B cell (primary cell): Measurements from ENCODE around the gene LMX1B. TPM values are rescaled to one million over a fixed set of nuclear protein-coding genes. Genes with fewer than 3 reads are reported as not detected.

Experiments used
- ATAC-seq: fragments of 200-7000 bp; cut with Tn5 transposase; one replicate; pipeline ENCODE4 v1.10.0; 2021; ENCODE audit warnings: low read depth, mild to moderate bottlenecking, moderate number of reproducible peaks, moderate library complexity
- CTCF ChIA-PET: fragments of 350-600 bp; sonication (Branson Sonifier 250); formaldehyde crosslinking; loops from one replicate; lab custom pipeline; 2021; ENCODE audit warnings: antibody characterized with exemption, inconsistent platforms; lab: Charles Lee
- POLR2A ChIA-PET: fragments of 350-600 bp; sonication (Branson Sonifier 250); formaldehyde crosslinking; loops from one replicate; lab custom pipeline; 2021; ENCODE audit warnings: antibody characterized with exemption; lab: Charles Lee
- DNase-seq: peaks from one replicate; pipeline ENCODE4 v3.0.0; 2013
- H2AFZ ChIP-seq: 2 replicates; pipeline ENCODE4 v1.6.1; 2012; ENCODE audit warnings: mild to moderate bottlenecking, low read depth, low read length; ENCODE audit not compliant: insufficient read depth, poor library complexity, severe bottlenecking
- H3K27ac ChIP-seq, 2 donors: 1 replicate in 1 of 2; 2 replicates in 1 of 2; pipeline ENCODE4 v1.5.1; 2012 to 2013; ENCODE audit warnings: low read length in 2 of 2, mild to moderate bottlenecking in 2 of 2, moderate library complexity in 1 of 2
- H3K27me3 ChIP-seq, 4 experiments: fragments of 200-600 bp in 1 of 4; sonication (generic) in 1 of 4; replicated peaks in 1 of 4; 1 replicate in 2 of 4; 2 replicates in 2 of 4; pipeline versions ENCODE4 v1.6.1 to v1.7.0; 2013 to 2016; ENCODE audit warnings: low read length in 3 of 4, mild to moderate bottlenecking in 2 of 4, mixed read lengths in 1 of 4, moderate library complexity in 1 of 4; ENCODE audit not compliant: insufficient read depth in 4 of 4, control insufficient read depth in 3 of 4; ENCODE audit errors: control extremely low read depth in 1 of 4
- H3K36me3 ChIP-seq, 2 experiments: replicated peaks in 1 of 2; 1 replicate in 1 of 2; 2 replicates in 1 of 2; pipeline versions ENCODE4 v1.6.1 to v1.7.1; 2013; ENCODE audit warnings: low read length in 1 of 2; ENCODE audit not compliant: insufficient read depth in 2 of 2, control insufficient read depth in 1 of 2; ENCODE audit errors: control extremely low read depth in 1 of 2, extremely low read depth in 1 of 2
- H3K4me1 ChIP-seq, 2 donors: fragments of 200-600 bp in 1 of 2; sonication (generic) in 1 of 2; 1 replicate in 1 of 2; 2 replicates in 1 of 2; pipeline versions ENCODE4 v1.5.1 to v1.6.1; 2013 to 2017; ENCODE audit warnings: low read length in 2 of 2; ENCODE audit not compliant: control insufficient read depth in 2 of 2, insufficient read depth in 2 of 2
- H3K4me2 ChIP-seq: replicated peaks from 2 replicates; pipeline ENCODE3; 2012; ENCODE audit warnings: mild to moderate bottlenecking, low read depth, low read length; ENCODE audit not compliant: poor library complexity, severe bottlenecking
- H3K4me3 ChIP-seq, 5 experiments: fragments of 200-600 bp in 1 of 5; sonication (generic) in 1 of 5; 1 replicate in 3 of 5; 2 replicates in 2 of 5; pipeline versions ENCODE4 v1.5.1 to v1.7.0; 2011 to 2016; ENCODE audit warnings: low read length in 4 of 5, mild to moderate bottlenecking in 4 of 5, low read depth in 2 of 5, control low read depth in 1 of 5, moderate library complexity in 1 of 5; ENCODE audit not compliant: insufficient read depth in 1 of 5; ENCODE audit errors: control extremely low read depth in 1 of 5, extremely low read depth in 1 of 5
- H3K79me2 ChIP-seq: fragments of 200-600 bp; sonication (generic); one replicate; pipeline ENCODE4 v1.6.0; 2016; ENCODE audit warnings: low read length; ENCODE audit not compliant: control insufficient read depth, insufficient read depth
- H3K9ac ChIP-seq: fragments of 200-600 bp; sonication (generic); 2 replicates; pipeline ENCODE4 v1.6.1; 2017; ENCODE audit warnings: mild to moderate bottlenecking, low read length, moderate library complexity
- H3K9me3 ChIP-seq, 3 donors: one replicate each; pipeline versions ENCODE4 v1.6.1 to v1.7.1; 2013; ENCODE audit warnings: low read length in 2 of 3; ENCODE audit not compliant: control insufficient read depth in 2 of 3, insufficient read depth in 1 of 3; ENCODE audit errors: control extremely low read depth in 1 of 3
- H4K20me1 ChIP-seq: 2 replicates; pipeline ENCODE4 v1.6.0; 2012; ENCODE audit warnings: mild to moderate bottlenecking, low read length; ENCODE audit not compliant: insufficient read depth, control insufficient read depth, poor library complexity, severe bottlenecking
- H3K27ac Mint-ChIP-seq: one replicate; pipeline ENCODE4 v1.8.0; 2021; ENCODE audit warnings: mixed read lengths
- H3K27me3 Mint-ChIP-seq: one replicate; pipeline ENCODE4 v1.8.0; 2021; ENCODE audit warnings: mixed read lengths
- H3K4me1 Mint-ChIP-seq: one replicate; pipeline ENCODE4 v1.8.0; 2021; ENCODE audit warnings: mixed read lengths
- H3K4me3 Mint-ChIP-seq: one replicate; pipeline ENCODE4 v1.8.0; 2021; ENCODE audit warnings: mixed read lengths
- H3K9me3 Mint-ChIP-seq: one replicate; pipeline ENCODE4 v1.8.0; 2022; ENCODE audit warnings: mixed read lengths; ENCODE audit not compliant: insufficient read depth
- EZH2 ChIP-seq: IDR thresholded peaks from 2 replicates; pipeline ENCODE4 v1.6.1; 2012; ENCODE audit warnings: borderline replicate concordance, low read depth, mild to moderate bottlenecking, moderate library complexity, low read length; ENCODE audit not compliant: insufficient read depth, poor library complexity, severe bottlenecking
- WGBS: methylation state at CpG from one replicate; pipeline ENCODE4 v1.1.5; 2013; ENCODE audit warnings: missing lambda C conversion rate; ENCODE audit not compliant: insufficient coverage; 5-methylcytosine and 5-hydroxymethylcytosine counted together
- intact Hi-C: fragments of 100-400 bp; cut with micrococcal nuclease; formaldehyde crosslinking; loops from one replicate; pipeline ENCODE4 v1.10.0; 2022
- polyA plus RNA-seq: library from polyadenylated mRNA; depleted of rRNA; stranded (reverse); fragments of >200 nt; gene quantifications from 2 replicates; pipeline ENCODE4 v1.2.3, GENCODE V29; 2012
- total RNA-seq, 2 donors: library from RNA; stranded (reverse); fragments of 120-200 nt in 1 of 2; gene quantifications; 1 replicate in 1 of 2; 2 replicates in 1 of 2; pipeline versions ENCODE4 v1.2.3 to v1.2.4, GENCODE V29; 2013 to 2022
- TF ChIP-seq, protein P1 (sequence below): fragments of 200-600 bp; IDR thresholded peaks from one replicate; pipeline ENCODE4 v1.8.0; 2022; ENCODE audit warnings: antibody characterized with exemption, mild to moderate bottlenecking

Gene LMX1B
- total and polyA plus RNA-seq, 2 donors (not counting 1 experiment from before 2014, with no cell fraction given) = not detected

DNA sequence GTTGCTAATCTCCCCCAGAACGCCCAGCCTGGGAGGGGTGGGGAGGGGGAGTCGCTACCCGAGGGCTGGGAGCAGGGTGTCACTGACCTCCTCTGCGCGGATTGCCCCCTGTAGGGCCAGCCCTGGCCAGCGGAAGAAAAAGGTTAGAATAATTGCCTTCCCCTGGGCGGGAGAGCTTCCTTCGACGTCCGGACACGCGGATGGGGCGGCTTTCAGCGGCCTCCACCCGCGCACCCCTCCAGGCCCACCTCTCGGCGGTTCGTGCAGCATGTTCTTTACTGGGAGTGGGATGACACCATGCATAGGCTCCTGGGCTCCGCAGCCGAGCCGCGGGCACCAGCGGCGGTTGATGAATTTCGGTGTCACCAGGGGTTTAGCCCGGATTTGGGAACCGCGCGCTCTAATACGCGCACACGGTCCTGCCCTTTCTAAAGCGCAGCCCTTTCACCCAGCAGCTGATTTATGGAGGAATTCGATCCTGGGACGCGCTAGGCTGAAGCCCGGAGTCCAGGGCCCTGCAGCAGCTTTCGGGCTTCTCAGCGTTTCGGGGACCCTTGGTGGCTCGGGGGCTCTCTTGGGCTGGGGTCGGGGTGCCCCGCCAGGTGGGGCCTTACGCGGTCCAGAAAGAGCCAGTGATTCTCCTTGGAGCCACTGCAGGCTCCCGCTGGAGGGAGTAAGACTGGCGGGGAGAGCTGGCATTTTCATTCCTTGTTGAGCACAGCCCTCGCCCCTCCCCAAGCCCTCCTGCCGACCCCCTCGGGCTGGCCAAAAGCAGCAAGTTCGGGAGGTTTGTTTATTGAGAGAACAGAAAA is 10.1 kb downstream of the LMX1B start:
- DNase-seq (peak; percentile 35), ATAC-seq (no peak)
- Histone ChIP-seq H3K9me3 (peaks cover 0 to 43% (median 5%) of the 10 kb centered on the region in 3 donors), H3K36me3 (no peaks in the 10 kb centered on the region), H2AFZ (no peak overlapping the region), H3K4me3 (no peak overlapping the region), H4K20me1 (no peaks in the 10 kb centered on the region), H3K4me1 (peaks cover 29 to 43% of the 10 kb centered on the region in 2 donors), H3K27ac (no peak overlapping the region), H3K9ac (no peak overlapping the region), H3K27me3 (peaks cover 0 to 99% (median 67%) of the 10 kb centered on the region in 4 experiments), H3K4me2 (no peak overlapping the region), H3K79me2 (no peaks in the 10 kb centered on the region)
- Mint-ChIP-seq H3K4me3 (no peak overlapping the region), H3K9me3 (no peaks in the 10 kb centered on the region), H3K27ac (no peak overlapping the region), H3K4me1 (peaks cover 16% of the 10 kb centered on the region), H3K27me3 (peaks cover 72% of the 10 kb centered on the region)
- intact Hi-C loops = loop anchor here (2.0 kb wide), 1 partner anchor 13 kb away; no protein-coding TSS in a partner anchor
- TF ChIP-seq, protein P1, sequence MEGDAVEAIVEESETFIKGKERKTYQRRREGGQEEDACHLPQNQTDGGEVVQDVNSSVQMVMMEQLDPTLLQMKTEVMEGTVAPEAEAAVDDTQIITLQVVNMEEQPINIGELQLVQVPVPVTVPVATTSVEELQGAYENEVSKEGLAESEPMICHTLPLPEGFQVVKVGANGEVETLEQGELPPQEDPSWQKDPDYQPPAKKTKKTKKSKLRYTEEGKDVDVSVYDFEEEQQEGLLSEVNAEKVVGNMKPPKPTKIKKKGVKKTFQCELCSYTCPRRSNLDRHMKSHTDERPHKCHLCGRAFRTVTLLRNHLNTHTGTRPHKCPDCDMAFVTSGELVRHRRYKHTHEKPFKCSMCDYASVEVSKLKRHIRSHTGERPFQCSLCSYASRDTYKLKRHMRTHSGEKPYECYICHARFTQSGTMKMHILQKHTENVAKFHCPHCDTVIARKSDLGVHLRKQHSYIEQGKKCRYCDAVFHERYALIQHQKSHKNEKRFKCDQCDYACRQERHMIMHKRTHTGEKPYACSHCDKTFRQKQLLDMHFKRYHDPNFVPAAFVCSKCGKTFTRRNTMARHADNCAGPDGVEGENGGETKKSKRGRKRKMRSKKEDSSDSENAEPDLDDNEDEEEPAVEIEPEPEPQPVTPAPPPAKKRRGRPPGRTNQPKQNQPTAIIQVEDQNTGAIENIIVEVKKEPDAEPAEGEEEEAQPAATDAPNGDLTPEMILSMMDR = no peak
- TF ChIP-seq EZH2 = no peak
- WGBS = 13% methylated on average over 46 of the region's 52 CpGs
- POLR2A ChIA-PET = no interaction called here
- CTCF ChIA-PET = no interaction called here

DNA sequence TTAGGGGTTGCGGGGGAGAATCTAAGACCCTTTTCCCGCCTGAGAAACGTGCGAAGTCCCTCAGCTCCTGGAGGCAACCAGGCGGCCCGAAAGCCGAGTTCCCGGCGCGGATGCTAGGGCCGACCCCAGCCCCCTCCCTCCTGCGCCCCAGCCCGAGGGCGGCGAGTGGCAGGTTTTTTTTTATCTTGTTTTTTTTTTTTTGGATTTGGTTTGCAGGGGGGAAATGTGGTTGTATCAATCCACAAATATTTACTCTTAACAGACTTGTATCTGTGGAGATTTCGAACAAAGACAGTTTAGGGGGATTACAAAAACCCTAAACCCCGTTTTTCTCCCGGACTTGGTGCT is 10.7 kb downstream of the LMX1B start:
- H3K9me3 ChIP-seq = peaks cover 0 to 43% (median 5%) of the 10 kb centered on the region in 3 donors
- no peaks in the 10 kb centered on the region for H3K79me2 ChIP-seq
- no peak overlapping the region for H3K9ac ChIP-seq
- no peaks in the 10 kb centered on the region for H3K36me3 ChIP-seq
- DNase-seq = no peak
- H3K27ac Mint-ChIP-seq = no peak overlapping the region
- WGBS = 12% methylated on average over 10 of the region's 18 CpGs
- no peak for ATAC-seq
- no peaks in the 10 kb centered on the region for H3K9me3 Mint-ChIP-seq
- CTCF ChIA-PET = no interaction called here
- H3K4me3 ChIP-seq = no peak overlapping the region
- H2AFZ ChIP-seq = no peak overlapping the region
- H3K4me3 Mint-ChIP-seq = no peak overlapping the region
- POLR2A ChIA-PET = no interaction called here
- peaks cover 74% of the 10 kb centered on the region for H3K27me3 Mint-ChIP-seq
- peak overlapping the region; percentile 82 for H3K4me2 ChIP-seq
- TF ChIP-seq, protein P1 = no peak
- TF ChIP-seq EZH2 = no peak
- intact Hi-C loops = loop anchor here (2.0 kb wide), 1 partner anchor 14 kb away; no protein-coding TSS in a partner anchor
- H3K4me1 ChIP-seq = peaks cover 29 to 42% of the 10 kb centered on the region in 2 donors
- no peaks in the 10 kb centered on the region for H4K20me1 ChIP-seq
- H3K27ac ChIP-seq = no peak overlapping the region
- H3K4me1 Mint-ChIP-seq = peaks cover 16% of the 10 kb centered on the region
- H3K27me3 ChIP-seq = peaks cover 0 to 99% (median 70%) of the 10 kb centered on the region in 4 experiments
